AG10803 (cell line): ENCODE data around the gene MOGAT1.
A peak's percentile ranks its signal among the peaks of the same experiment; 100 is the strongest.

ENCODE experiments used
- DNase-seq: peaks from one replicate; pipeline ENCODE4 v3.0.0; 2010; ENCODE audit warnings: low read depth
- H3K4me3 ChIP-seq: 2 replicates; pipeline ENCODE4 v1.5.1; 2011; ENCODE audit warnings: mild to moderate bottlenecking, low read length, control low read depth
- CTCF ChIP-seq: conservative IDR thresholded peaks from 2 replicates; pipeline ENCODE4 v1.5.1; 2011; ENCODE audit warnings: mild to moderate bottlenecking, low read length, control low read depth, inconsistent platforms

The MOGAT1 gene

GRCh38 chr2:222641336-222641735 lies 30.1 kb upstream of the MOGAT1 start:
- peak; percentile 14 for DNase-seq
- TF ChIP-seq CTCF: no peak
- no peak overlapping the region for H3K4me3 ChIP-seq

GRCh38 chr2:222643134-222643533 lies 28.3 kb upstream of the MOGAT1 start:
- DNase-seq: no peak
- no peak overlapping the region for H3K4me3 ChIP-seq
- no peak for TF ChIP-seq CTCF

- no peak overlapping the region for H3K4me3 ChIP-seq
- TF ChIP-seq CTCF: no peak
- no peak for DNase-seq
Observed at GRCh38 chr2:222646008-222646407, 25.4 kb upstream of the MOGAT1 start.

- no peak for DNase-seq
- no peak overlapping the region for H3K4me3 ChIP-seq
- TF ChIP-seq CTCF: no peak
Observed at GRCh38 chr2:222649801-222650200, 21.7 kb upstream of the MOGAT1 start.

- TF ChIP-seq CTCF: no peak
- H3K4me3 ChIP-seq: no peak overlapping the region
- DNase-seq: peak; percentile 67
Observed at GRCh38 chr2:222651718-222652418, 19.6 kb upstream of the MOGAT1 start.

GRCh38 chr2:222652491-222653255 lies 18.8 kb upstream of the MOGAT1 start:
- DNase-seq: no peak
- no peak for TF ChIP-seq CTCF
- H3K4me3 ChIP-seq: no peak overlapping the region

- no peak overlapping the region for H3K4me3 ChIP-seq
- no peak for DNase-seq
- no peak for TF ChIP-seq CTCF
Observed at GRCh38 chr2:222653280-222653679, 18.2 kb upstream of the MOGAT1 start.
